Loucy (cell line): ENCODE measurements around the gene SCRN2.

Experiments used
- H2AFZ ChIP-seq: fragments of 200-600 bp; sonication (generic); 2 replicates; pipeline ENCODE4 v1.6.0; 2016; ENCODE audit warnings: antibody characterized with exemption, mild to moderate bottlenecking, low read length, moderate library complexity
- H3F3A ChIP-seq: fragments of 200-600 bp; 2 replicates; pipeline ENCODE4 v1.6.0; 2016; ENCODE audit warnings: antibody characterized with exemption, low read depth, mild to moderate bottlenecking
- H3K27me3 ChIP-seq: fragments of 200-600 bp; sonication (generic); 2 replicates; pipeline ENCODE4 v1.6.1; 2014; ENCODE audit warnings: low read length, mild to moderate bottlenecking; ENCODE audit not compliant: insufficient read depth, poor library complexity, severe bottlenecking
- H3K36me3 ChIP-seq: fragments of 200-600 bp; sonication (generic); 2 replicates; pipeline ENCODE4 v1.6.1; 2016; ENCODE audit warnings: low read length; ENCODE audit not compliant: insufficient read depth
- H3K4me1 ChIP-seq: fragments of 200-600 bp; sonication (generic); 2 replicates; pipeline ENCODE4 v1.5.1; 2014; ENCODE audit warnings: low read length, mild to moderate bottlenecking; ENCODE audit not compliant: insufficient read depth, poor library complexity, severe bottlenecking
- H3K4me2 ChIP-seq: fragments of 200-600 bp; sonication (generic); 2 replicates; pipeline ENCODE4 v1.6.0; 2014; ENCODE audit warnings: antibody characterized with exemption, low read length, low read depth, mild to moderate bottlenecking; ENCODE audit not compliant: poor library complexity, severe bottlenecking
- H3K4me3 ChIP-seq: fragments of 200-600 bp; sonication (generic); 2 replicates; pipeline ENCODE4 v1.5.1; 2014; ENCODE audit warnings: low read length, mild to moderate bottlenecking, mixed read lengths; ENCODE audit not compliant: poor library complexity, severe bottlenecking
- H3K79me2 ChIP-seq: fragments of 200-600 bp; sonication (generic); 2 replicates; pipeline ENCODE4 v1.6.1; 2014; ENCODE audit warnings: low read length; ENCODE audit not compliant: insufficient read depth
- H3K9ac ChIP-seq: fragments of 200-600 bp; sonication (generic); 2 replicates; pipeline ENCODE4 v1.6.0; 2014; ENCODE audit warnings: mild to moderate bottlenecking, low read depth, low read length, moderate library complexity; ENCODE audit not compliant: poor library complexity, severe bottlenecking
- H3K9me2 ChIP-seq: fragments of 200-600 bp; sonication (generic); replicated peaks from 2 replicates; pipeline ENCODE4 v1.6.1; 2016; ENCODE audit warnings: low read depth, low read length, mixed read lengths
- H3K9me3 ChIP-seq: fragments of 200-600 bp; sonication (generic); 2 replicates; pipeline ENCODE4 v1.6.1; 2014; ENCODE audit warnings: mild to moderate bottlenecking, antibody characterized with exemption, low read length, low read depth; ENCODE audit not compliant: insufficient read depth
- H4K20me1 ChIP-seq: fragments of 200-600 bp; sonication (generic); 2 replicates; pipeline ENCODE4 v1.6.0; 2014; ENCODE audit warnings: antibody characterized with exemption, low read length, mild to moderate bottlenecking; ENCODE audit not compliant: insufficient read depth, poor library complexity, severe bottlenecking
- EZH2phosphoT487 ChIP-seq: fragments of 200-600 bp; IDR thresholded peaks from 2 replicates; pipeline ENCODE4 v1.6.1; 2018; ENCODE audit warnings: antibody characterized with exemption, mild to moderate bottlenecking, moderate library complexity, borderline replicate concordance
- TF ChIP-seq, protein P1 (sequence below): fragments of 200-600 bp; sonication (generic); conservative IDR thresholded peaks from 2 replicates; pipeline ENCODE4 v1.5.1; 2014; ENCODE audit warnings: mild to moderate bottlenecking, antibody characterized with exemption, low read length

The SCRN2 gene

DNA sequence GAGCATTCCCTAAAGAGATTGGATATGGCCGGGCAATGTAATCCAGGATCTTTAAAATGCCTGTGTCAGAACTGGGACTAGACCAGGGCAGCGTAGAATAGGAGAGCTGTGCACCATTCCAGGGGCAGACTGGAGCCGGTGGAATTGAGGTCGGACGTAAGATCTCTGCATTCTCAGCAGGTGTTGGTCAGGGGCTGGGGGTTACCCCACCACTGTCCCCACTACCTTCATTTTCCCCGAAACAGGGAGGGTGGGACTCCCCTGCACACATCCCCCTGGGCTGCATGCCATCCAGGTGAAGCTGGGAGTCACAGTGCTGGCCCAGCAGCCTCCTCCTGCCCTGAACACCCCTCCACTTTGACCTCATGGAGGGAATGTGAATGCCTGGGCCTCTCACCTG lies 37.3 kb downstream of the SCRN2 start:
- H3K4me2 ChIP-seq, result no peak overlapping the region
- H3K4me1 ChIP-seq, result no peaks in the 10 kb centered on the region
- H3K27me3 ChIP-seq, result no peaks in the 10 kb centered on the region
- no peak overlapping the region for H3K9ac ChIP-seq
- H2AFZ ChIP-seq, result no peak overlapping the region
- TF ChIP-seq, protein P1, sequence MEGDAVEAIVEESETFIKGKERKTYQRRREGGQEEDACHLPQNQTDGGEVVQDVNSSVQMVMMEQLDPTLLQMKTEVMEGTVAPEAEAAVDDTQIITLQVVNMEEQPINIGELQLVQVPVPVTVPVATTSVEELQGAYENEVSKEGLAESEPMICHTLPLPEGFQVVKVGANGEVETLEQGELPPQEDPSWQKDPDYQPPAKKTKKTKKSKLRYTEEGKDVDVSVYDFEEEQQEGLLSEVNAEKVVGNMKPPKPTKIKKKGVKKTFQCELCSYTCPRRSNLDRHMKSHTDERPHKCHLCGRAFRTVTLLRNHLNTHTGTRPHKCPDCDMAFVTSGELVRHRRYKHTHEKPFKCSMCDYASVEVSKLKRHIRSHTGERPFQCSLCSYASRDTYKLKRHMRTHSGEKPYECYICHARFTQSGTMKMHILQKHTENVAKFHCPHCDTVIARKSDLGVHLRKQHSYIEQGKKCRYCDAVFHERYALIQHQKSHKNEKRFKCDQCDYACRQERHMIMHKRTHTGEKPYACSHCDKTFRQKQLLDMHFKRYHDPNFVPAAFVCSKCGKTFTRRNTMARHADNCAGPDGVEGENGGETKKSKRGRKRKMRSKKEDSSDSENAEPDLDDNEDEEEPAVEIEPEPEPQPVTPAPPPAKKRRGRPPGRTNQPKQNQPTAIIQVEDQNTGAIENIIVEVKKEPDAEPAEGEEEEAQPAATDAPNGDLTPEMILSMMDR, result no peak
- no peak for TF ChIP-seq EZH2phosphoT487
- H4K20me1 ChIP-seq, result no peaks in the 10 kb centered on the region
- peaks cover 6% of the 10 kb centered on the region; the same call in 1 of the 2 replicates for H3K36me3 ChIP-seq
- H3K79me2 ChIP-seq, result no peaks in the 10 kb centered on the region
- H3K9me2 ChIP-seq, result no peaks in the 10 kb centered on the region
- no peaks in the 10 kb centered on the region for H3K9me3 ChIP-seq
- H3F3A ChIP-seq, result no peaks in the 10 kb centered on the region
- no peak overlapping the region for H3K4me3 ChIP-seq

DNA sequence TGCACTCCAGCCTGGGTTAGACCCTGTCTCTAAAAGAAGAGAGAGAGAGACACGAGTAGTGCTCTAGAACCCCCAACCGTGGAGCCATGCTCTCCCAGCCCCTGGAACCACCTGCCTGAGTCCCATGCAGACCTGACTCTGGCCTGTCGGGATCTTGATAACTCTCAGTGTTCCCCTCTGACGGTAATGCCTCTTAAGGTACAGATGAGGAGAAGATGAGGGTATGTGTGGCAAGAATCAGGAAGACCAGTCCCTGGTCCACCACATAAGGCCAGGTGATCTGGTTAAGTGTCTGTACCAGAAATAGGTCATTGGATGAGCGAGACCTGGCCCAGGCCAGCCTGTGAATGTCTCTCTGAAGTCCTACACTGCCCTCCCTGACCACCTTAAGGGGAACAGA lies 37.9 kb downstream of the SCRN2 start:
- Histone ChIP-seq H3K36me3 (peaks cover under 1% of the 10 kb centered on the region; the same call in 1 of the 2 replicates), H3K4me2 (no peak overlapping the region), H3K4me3 (no peak overlapping the region), H3K4me1 (no peaks in the 10 kb centered on the region), H3K9me2 (no peaks in the 10 kb centered on the region), H3K27me3 (no peaks in the 10 kb centered on the region), H3K79me2 (no peaks in the 10 kb centered on the region), H3K9ac (no peak overlapping the region), H4K20me1 (no peaks in the 10 kb centered on the region), H3K9me3 (no peaks in the 10 kb centered on the region), H2AFZ (no peak overlapping the region), H3F3A (no peaks in the 10 kb centered on the region)
- TF ChIP-seq, protein P1, result no peak
- TF ChIP-seq EZH2phosphoT487, result no peak

DNA sequence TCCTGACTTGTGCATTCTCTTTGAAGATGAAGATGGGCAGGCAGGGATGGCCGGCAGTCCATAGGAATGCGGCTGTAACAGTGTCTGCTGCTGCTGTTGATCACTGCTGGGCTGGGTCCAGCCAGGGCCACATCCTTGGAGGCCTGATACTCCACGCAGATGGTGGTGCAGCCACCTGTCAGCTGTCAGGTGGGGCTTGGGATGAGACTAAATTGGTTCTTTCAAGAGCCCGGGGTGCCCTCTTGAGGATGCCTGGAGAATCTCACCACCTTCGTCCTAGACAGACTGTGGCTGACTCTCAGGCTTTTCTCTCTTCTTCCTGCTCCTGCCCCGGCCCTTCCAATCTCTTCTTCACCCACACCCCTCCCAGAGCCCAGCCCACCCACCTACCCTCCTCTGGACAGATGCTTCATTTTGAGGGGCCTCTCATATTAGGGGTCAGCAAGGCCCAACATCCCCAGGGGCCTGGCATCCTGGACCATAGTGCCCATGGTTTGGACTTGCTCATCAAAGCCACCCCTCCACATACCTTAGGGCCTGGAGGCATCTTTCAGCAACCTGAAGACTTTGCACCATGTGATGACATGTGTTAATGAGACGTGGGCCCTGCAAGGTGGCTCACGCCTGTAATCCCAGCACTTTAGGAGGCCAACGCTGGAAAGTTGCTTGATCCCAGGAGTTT lies 38.6 kb downstream of the SCRN2 start:
- H4K20me1 ChIP-seq, result no peaks in the 10 kb centered on the region
- no peaks in the 10 kb centered on the region for H3F3A ChIP-seq
- H3K9ac ChIP-seq, result no peak overlapping the region
- no peak overlapping the region for H3K4me2 ChIP-seq
- no peaks in the 10 kb centered on the region for H3K36me3 ChIP-seq
- H3K9me3 ChIP-seq, result no peaks in the 10 kb centered on the region
- H3K4me1 ChIP-seq, result no peaks in the 10 kb centered on the region
- TF ChIP-seq, protein P1, result peak; percentile 72
- TF ChIP-seq EZH2phosphoT487, result no peak
- H3K9me2 ChIP-seq, result no peaks in the 10 kb centered on the region
- H3K4me3 ChIP-seq, result no peak overlapping the region
- no peak overlapping the region for H2AFZ ChIP-seq
- H3K27me3 ChIP-seq, result no peaks in the 10 kb centered on the region
- no peaks in the 10 kb centered on the region for H3K79me2 ChIP-seq
